ENCODE data around the gene CCDC183.
"Not testable (repeated sequence)": the region's sequence is repeated elsewhere in the genome, so short reads cannot be mapped to it uniquely, and the experiment has no call there.

The CCDC183 gene

DNA sequence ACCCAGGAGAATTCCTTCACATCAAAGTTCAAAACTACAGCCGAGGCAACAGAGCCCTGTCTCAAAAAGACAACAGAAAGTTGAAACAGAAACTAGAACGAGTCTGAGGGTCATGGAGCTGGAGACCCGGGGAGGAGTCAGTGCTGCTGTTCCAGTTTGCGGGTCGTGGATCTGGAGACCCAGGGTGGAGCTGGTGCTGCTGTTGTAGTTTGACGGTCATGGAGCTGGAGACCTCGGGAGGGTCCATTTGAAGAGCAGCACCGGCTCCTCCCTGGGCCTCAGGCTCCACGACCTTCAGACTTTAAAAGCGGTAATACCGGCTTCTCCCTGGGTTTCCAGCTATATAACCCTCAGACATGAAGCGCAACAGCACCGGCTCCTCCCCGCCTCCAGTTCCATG is 18.8 kb upstream of the CCDC183 start:
- H3K27ac ChIP-seq = no peak overlapping the region
- TF ChIP-seq ZFX (IDR thresholded peaks at IDR 0.05) = no peak
- TF ChIP-seq, protein P1, sequence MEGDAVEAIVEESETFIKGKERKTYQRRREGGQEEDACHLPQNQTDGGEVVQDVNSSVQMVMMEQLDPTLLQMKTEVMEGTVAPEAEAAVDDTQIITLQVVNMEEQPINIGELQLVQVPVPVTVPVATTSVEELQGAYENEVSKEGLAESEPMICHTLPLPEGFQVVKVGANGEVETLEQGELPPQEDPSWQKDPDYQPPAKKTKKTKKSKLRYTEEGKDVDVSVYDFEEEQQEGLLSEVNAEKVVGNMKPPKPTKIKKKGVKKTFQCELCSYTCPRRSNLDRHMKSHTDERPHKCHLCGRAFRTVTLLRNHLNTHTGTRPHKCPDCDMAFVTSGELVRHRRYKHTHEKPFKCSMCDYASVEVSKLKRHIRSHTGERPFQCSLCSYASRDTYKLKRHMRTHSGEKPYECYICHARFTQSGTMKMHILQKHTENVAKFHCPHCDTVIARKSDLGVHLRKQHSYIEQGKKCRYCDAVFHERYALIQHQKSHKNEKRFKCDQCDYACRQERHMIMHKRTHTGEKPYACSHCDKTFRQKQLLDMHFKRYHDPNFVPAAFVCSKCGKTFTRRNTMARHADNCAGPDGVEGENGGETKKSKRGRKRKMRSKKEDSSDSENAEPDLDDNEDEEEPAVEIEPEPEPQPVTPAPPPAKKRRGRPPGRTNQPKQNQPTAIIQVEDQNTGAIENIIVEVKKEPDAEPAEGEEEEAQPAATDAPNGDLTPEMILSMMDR (conservative IDR thresholded peaks at IDR 0.05) = no peak

DNA sequence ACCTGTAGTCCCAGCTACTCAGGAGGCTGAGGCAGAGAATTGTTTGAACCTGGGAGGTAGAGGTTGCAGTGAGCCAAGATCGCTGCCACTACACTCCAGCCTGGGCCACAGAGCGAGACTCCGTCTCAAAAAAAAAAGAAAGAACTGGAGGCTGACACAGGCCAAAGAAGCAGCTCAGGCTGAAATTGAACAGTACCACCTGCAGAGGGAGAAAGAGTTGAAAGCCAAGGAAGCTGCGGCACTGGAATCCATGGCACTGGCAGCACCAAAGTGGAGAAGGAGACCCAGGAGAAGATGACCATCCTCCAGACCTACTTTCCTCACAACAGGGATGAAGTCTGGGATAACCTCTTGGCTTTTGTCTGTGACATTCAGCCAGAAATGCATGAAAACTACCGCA is 16.3 kb upstream of the CCDC183 start:
- H3K27ac ChIP-seq = no peak overlapping the region
- TF ChIP-seq ZFX (IDR thresholded peaks at IDR 0.05) = no peak
- TF ChIP-seq, protein P1 (conservative IDR thresholded peaks at IDR 0.05) = no peak

DNA sequence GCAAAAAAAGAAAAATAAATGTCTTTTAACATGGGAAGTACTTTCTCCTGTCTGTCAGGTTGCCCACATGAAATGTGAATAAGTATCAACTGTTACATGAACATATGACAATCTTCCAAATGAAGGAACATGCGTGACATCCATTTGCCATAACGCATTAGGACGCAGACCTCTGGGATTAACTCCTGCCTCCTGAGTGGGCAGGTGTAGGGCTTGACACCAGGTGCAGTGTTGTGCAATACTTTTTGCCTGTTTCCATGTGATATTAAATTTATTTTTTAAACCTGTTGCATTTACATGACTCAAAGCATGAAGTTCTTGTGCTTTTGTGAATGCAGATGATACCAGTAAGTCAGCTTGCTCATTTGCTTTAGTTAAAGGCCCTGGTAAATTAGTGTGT is 13.7 kb upstream of the CCDC183 start:
- TF ChIP-seq, protein P1 (conservative IDR thresholded peaks at IDR 0.05) = no peak
- TF ChIP-seq ZFX (IDR thresholded peaks at IDR 0.05) = no peak
- H3K27ac ChIP-seq = no peak overlapping the region

DNA sequence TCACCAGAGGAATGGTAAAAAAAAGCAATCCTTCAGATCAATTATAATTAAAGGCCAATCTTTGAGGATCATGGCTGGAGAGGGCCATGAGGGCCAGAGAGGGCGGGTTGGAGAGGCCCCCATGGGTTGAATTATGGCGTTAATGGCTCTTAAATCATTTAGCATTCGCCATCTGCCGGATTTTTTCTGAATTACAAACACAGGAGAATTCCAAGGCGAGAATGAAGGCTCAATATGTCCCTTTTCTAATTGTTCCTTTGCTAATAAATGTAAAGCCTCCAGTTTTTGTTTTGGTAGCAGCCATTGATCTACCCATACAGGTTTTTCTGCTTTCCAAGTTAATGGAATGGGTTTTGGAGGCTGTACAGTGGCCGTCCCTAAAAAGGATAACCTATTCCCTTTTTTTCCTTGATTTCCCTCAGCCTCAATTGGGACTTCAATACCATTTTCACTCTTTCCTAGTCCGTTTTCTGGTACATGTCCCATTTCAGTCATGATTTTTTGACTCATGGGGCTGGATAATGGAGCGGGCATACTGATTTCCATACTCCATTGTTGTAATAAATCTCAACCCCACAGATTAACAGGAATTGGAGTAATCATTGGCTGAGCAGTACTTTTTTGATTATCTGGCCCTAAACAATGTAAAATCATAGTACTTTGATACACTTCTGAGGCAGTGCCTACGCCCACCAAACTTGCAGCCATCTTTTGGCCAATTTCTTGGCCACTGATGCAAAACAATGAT is 11.7 kb upstream of the CCDC183 start:
- TF ChIP-seq, protein P1 (conservative IDR thresholded peaks at IDR 0.05) = peak; percentile 74
- TF ChIP-seq ZFX (IDR thresholded peaks at IDR 0.05) = no peak
- no peak overlapping the region for H3K27ac ChIP-seq

DNA sequence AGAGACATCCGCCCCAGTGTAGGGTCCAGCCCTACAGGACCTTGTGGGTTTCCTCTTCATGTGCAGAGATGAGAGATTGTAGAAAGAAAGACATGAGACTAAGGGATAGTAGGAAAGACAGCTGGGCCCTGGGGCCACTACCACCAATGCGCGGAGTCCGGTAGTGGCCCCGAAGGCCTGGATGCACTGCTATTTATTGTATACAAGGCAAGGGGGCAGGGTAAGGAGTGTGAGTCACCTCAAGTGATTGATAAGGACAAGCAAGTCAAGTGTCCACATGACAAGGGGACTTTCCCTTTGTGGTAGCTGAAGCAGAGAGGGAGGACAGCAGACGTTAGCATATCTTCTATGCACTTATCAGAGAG is 11.2 kb upstream of the CCDC183 start:
- no peak overlapping the region for H3K27ac ChIP-seq
- TF ChIP-seq, protein P1 (conservative IDR thresholded peaks at IDR 0.05) = no peak
- TF ChIP-seq ZFX (IDR thresholded peaks at IDR 0.05) = no peak

DNA sequence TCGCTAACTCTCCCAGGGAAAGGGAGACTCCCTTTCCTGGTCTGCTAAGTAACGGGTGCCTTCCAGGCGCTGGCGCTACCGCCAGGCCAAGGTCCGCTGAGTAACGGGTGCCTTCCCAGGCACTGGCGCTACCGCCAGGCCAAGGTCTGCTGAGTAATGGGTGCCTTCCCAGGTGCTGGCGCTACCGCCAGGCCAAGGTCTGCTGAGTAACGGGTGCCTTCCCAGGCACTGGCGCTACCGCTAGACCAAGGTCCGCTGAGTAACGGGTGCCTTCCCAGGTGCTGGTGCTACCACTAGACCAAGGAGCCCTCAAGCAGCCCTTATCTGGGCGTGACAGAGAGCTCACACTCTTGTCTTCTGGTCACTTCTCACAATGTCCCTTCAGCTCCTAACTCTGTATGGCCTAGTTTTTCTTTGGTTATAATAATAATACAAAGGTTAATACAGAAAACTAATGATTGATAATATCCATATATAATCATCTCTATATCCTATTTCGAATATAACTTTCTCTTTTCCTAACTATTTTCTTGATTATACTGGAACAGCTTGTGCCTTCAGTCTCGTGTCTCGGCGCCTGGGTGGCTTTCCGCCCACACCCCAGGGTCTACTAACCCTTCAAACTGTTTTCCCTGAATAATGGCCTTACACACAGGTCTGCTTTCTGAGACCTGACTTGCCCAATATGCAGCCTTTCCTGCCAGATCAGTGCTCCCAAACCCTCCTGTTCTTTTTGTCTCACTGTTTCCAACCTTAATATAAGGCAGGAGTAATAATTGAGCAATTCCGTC is 10.4 kb upstream of the CCDC183 start:
- H3K27ac ChIP-seq = not testable (repeated sequence)

DNA sequence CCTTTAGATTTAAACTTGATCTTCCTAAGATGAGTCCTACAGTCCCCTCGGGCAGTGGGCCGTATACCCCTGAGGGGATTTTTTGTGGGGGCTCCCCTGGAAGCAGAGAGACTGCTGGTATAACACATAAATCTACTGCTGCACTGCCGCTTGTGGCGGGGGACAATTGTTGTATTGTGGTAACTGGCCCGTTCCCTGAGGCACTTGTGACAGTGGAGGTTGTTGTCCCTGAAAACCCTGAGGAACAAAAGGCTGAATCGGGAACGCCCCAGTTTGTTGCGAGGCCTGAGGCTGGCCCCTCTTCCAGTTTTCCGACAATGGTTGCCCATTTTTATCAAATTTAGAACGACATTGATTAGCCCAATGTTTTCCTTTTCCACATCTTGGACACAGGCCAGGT is 9.7 kb upstream of the CCDC183 start:
- no peak overlapping the region for H3K27ac ChIP-seq
- no peak for TF ChIP-seq ZFX (IDR thresholded peaks at IDR 0.05)
- TF ChIP-seq, protein P1 (conservative IDR thresholded peaks at IDR 0.05) = no peak

DNA sequence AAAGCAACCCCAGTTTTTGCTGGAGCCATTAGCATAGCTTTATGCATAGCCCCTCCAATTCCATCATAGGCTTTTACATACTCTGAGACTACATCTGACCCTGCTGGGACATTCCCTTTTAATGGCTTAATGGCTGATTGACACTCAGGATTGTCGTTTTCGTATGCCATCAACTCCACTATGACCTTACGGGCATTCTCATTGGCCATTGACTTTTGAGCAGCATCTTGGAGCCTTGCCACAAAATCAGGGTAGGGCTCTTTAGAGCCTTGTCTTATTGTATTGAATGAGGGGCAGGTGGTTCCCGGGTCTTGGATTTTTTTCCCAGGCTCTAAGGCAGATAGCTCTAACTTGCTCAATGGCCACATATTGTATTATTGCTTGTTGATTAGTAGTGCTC is 9.2 kb upstream of the CCDC183 start:
- not testable (repeated sequence) for H3K27ac ChIP-seq

Measured in C4-2B (cell line).